GM21423 (cell line): ENCODE results near the gene CHST15.

Source experiments
- ATAC-seq: cut with Tn5 transposase; IDR thresholded peaks from one replicate; pipeline ENCODE4 v1.9.1; 2021; ENCODE audit warnings: mild to moderate bottlenecking, moderate library complexity; ENCODE audit not compliant: unreplicated experiment

Gene CHST15

DNA sequence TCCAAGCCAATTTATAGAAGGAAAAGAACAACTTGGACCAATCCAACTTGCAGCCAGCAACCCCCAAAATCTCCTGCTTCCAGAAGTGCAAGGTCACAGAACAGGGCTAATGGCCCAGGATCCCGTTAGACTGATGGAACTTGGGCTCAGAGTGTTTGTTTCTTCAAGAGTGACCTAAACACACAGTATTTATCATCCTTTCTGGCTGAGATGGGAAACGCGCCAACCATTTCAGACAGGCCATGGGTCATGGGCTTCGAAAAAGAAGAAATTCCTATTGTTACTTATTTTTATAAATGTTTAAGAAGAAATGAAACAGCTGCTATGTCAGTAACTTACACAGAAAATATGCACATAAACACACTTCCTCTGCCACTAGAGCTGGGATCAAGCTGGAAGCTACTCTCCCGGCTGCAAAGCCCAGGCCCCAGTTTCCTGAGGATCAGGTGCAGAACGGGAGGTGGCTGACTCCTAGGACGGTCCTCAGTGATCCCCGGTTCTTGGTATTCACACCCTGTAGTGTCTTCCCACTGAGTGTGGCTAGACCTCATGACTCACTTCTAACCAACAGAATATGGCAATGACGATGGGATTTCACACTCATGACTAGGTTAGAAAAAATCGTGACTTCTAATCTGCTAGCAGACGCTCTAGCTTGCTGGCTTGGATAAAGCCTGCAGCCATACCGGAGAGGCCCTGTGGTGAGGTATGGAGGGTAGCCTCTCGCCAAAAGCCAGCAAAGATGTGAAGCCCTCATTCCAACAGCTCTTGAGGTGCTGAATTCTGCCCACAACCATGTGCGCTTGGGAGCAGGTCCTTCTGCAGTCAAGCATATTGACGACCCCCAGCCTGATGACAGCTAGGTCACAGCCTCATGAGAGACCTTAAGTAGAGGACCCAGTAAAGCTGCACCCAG lies 60.2 kb downstream of the CHST15 start:
- no peak for ATAC-seq

- no peak for ATAC-seq
These were observed 61.1 kb downstream of the CHST15 start for GRCh38 chr10:124032087-124032935.

DNA sequence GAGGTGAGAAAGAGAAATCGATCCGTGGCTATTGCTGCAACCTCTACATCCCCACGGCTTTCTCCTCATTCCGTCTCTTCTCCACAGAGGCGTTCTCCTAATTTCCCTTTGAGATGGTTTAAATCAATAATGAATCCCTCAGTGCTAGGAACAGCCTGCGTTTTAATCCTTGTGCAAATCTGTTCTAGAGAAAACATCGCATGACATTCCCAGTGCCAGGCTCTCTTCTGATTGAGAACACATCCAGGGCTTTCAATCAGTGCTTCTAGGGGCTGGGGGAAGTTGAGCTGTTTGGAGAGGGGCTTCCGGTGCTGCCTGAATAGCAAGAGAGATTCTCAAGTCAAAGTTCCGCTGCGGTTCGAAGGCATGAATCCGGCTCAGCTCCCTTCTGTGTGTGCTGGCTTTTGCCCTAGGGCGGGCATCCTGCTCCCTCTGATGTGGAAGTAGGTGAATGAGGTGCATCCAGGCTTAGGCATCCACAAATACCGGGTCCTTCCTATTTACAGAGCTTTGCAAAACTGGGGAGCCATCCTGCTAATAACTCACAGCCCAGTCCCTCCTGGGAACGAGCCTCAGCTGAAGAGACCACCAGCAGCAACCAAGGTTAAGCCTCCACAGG lies 62.8 kb downstream of the CHST15 start:
- no peak for ATAC-seq

DNA sequence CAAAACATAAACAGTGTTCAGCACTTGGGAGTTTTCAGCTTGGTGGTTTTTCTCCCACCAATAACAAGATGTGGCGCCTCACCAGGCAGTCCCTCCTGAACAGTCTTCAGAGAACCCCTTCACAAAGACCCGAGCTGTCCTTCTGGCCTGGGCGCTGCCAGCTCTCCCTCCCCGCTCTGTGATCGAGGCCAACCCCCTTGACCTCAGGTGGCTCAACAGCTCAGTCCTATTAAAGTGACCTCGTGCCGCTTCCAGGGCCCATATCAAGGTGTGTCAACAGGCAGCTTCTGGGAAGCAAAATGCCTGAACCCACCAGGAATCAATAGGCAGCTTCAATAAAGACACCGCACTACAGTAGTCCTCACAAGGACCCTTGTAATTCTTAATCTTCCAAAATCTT lies 63.3 kb downstream of the CHST15 start:
- no peak for ATAC-seq

GRCh38 chr10:124029559-124029958 lies 63.8 kb downstream of the CHST15 start:
- ATAC-seq = no peak

DNA sequence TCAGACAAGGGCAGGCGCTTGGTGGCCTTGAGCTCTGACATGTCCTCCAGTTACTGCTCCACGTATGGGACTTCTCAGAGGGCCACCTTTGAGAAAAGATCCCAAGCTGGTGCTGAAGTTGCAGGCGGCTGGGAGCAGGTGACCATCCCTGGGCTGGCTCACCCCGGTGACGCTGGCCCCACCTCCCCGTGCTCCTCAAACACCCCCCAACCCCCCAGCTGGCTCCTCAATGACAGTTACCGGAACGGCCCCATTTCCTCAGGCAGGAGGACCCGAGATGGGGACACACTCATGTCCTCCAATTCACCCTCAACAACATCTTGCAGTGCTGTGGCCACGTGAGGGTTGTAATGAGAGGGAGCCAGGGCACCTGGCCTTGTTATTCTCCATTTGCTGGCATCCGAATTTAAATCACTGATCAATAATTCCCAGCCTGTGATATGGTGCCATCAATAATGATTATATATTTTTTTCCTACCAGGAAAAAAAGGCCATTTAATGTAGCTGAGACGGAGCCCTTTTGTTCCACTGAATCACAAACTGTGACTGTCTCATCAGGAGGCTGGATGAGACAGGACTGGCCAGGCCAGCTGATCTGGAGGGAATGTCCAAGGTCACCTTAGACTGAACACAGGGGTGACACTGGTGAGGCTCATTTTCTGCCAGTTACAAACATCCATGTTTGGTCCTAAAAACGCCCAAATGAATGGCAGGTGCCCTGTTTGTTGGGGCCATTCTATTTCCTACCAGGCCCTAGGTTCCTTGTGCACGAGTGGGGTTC lies 64.5 kb downstream of the CHST15 start:
- no peak for ATAC-seq

- no peak for ATAC-seq
These were observed 65.7 kb downstream of the CHST15 start for GRCh38 chr10:124027651-124028050.

GRCh38 chr10:124027031-124027611 lies 66.3 kb downstream of the CHST15 start:
- ATAC-seq = no peak

DNA sequence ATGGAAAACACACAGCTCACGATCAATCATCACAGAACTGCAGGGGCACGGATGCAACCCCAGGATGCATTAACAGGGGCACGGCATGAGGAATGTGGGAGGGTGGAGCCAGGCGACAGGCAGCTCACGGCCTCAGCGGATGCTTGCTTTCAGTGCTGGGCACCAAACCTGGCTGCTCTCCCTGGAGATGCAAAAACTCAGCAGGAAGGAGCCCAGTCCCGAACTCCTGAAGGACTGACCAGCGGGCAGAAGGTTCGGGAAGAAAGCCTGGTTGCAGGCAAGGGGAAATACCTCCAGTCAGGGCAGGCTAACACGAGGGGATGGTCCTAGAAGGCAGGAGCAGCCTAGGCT lies 66.8 kb downstream of the CHST15 start:
- no peak for ATAC-seq

- ATAC-seq = no peak
These were observed 67.5 kb downstream of the CHST15 start for GRCh38 chr10:124025660-124026588.

- ATAC-seq = no peak
These were observed 68.2 kb downstream of the CHST15 start for GRCh38 chr10:124025152-124025551.

- ATAC-seq = no peak
These were observed 71.3 kb downstream of the CHST15 start for GRCh38 chr10:124022066-124022465.

DNA sequence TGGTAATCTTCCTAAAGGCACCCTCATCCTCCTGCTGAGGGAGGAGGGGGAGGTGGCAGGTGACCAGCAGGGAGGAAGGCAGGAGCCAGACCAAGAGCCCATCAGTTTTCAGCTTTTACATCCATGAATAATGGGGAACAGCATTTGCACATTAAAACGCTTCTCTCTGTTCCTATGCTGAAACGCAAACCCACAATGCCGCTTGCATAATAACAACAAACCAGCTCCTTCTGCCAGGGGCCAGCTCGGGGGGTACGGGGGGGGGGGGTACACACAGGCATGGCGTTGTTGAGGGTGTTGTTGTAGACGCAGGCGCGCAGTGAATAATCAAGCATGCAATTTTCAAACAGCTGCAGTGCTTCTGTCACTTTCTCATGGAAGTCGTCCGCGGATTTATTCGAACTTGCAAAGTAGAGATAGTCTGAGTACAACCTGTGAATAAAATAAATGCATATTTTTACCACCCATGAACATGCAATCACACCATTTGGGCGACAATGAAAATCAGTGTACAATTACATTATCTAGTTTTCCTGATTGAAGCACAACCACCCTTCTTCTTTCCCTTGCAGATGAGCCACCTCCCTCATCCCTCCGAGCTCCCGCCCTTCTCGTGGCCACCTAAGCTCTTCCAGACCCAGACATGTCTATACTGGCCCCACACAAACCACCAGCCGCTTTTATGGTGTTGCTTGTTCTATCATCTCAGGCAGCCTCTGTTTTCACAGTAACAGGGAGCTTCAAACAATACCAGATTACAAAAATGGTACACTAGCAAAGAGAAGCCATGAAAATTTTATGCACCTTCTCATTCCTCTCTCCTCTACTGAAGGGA lies 72.2 kb downstream of the CHST15 start:
- ATAC-seq = no peak

GRCh38 chr10:124019886-124020797 lies 73.3 kb downstream of the CHST15 start:
- no peak for ATAC-seq

DNA sequence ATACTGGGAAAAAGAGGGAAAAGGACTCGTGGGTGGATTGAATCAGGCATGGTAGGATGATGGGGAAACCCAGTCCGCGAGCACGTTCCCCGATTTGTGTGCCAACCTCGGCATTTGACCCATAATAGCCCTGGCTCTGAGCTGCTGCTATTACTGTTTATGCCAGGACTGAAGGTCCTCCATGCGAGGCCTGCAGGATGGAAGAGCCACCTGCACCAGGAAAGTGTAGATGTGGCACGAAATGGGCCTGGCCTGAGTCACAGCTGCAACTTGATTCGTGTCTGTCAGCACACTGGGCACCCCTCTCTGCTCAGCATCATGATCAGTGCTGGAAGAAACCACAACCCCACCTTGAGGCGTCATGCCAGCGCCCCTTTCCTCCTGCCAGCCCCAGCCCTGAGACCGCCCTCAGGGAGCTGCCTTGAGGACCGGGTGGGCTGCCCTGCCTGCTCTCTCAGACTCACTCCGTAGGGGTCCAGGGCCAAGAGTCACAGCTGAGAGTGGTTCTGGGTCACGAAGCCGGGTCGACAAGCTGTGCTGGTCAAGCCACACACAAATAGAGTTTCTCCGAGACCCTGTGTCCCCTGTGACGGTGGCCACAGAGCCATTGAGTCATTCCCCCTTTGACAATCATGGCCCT lies 74.4 kb downstream of the CHST15 start:
- no peak for ATAC-seq

DNA sequence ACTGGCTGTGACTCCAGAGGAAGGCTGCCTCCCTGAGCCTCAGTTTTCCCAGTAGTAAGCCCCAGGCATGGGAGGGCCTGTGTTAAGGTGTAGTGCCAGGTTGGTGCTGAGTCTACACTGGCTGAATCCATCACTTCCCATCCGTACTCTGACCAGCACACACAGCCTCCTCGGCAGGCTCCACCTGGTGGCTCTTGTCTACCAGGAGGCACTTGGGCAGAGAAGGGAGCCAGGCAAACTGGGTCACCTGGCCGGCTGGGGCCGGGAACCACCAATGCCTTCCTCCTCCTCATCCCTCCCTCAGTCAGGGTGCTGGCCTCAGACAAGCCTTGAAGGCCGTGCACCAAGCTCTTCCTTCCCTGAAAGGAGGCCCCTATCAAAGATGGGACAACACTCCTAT lies 75.7 kb downstream of the CHST15 start:
- ATAC-seq = no peak

DNA sequence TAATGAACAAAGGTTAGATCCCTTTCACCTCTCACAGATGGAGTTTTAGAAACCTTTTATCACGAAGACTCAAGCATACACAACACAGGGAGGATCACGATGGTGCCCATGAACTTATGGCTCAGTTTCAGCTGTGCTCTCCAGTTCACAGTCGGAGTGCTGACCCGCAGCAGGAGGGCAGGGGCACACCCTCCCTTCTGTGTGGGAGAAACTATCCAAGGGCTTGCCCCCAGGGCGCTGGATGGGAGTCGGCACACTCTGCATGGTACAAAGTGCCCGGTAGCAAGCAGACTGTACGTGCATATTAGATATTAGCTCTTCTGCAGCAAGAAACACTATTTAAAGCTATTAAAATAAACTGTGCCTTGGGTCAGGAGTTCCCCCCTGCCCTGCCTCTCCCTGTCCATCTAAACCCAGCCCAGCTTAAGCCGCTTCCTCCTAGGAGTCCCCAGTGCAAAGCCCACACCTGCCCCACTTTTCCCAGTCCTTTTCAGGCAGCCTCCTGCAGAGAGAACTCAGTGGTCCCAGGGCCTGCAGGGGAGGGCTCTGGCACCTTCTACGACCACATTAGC lies 76.5 kb downstream of the CHST15 start:
- no peak for ATAC-seq
